Measurements from ENCODE around the gene S100A2.

Gene S100A2

GRCh38 chr1:153544453-153545066, 21.1 kb downstream of the S100A2 start:
- no peaks in the 10 kb centered on the region for H3K36me3 ChIP-seq (ENCODE audit: control insufficient read depth, insufficient read depth, low read length)
- no peak for TF ChIP-seq CTCF (IDR thresholded peaks at IDR 0.05)
- no peaks in the 10 kb centered on the region for H3K27me3 ChIP-seq (ENCODE audit: control insufficient read depth, insufficient read depth, low read length)
- peak overlapping the region; percentile 53 for H2AFZ ChIP-seq
- H3K4me1 ChIP-seq, result no peaks in the 10 kb centered on the region
- H3K9ac ChIP-seq, result no peak overlapping the region
- no peak overlapping the region for H3K27ac ChIP-seq
- no peak overlapping the region for H3K4me3 ChIP-seq (ENCODE audit: low read depth, low read length)
- no peaks in the 10 kb centered on the region for H3K9me3 ChIP-seq (ENCODE audit: control insufficient read depth, low read length)
- no peaks in the 10 kb centered on the region for H3K79me2 ChIP-seq
- no peak overlapping the region for H3K4me2 ChIP-seq (ENCODE audit: low read length)

GRCh38 chr1:153543736-153544135, 21.9 kb downstream of the S100A2 start:
- Histone ChIP-seq H3K4me2 (ENCODE audit: low read length) (no peak overlapping the region), H2AFZ (no peak overlapping the region), H3K27me3 (ENCODE audit: control insufficient read depth, insufficient read depth, low read length) (no peaks in the 10 kb centered on the region), H3K27ac (no peak overlapping the region), H3K4me1 (no peaks in the 10 kb centered on the region), H3K9ac (no peak overlapping the region), H3K4me3 (ENCODE audit: low read depth, low read length) (no peak overlapping the region), H3K79me2 (no peaks in the 10 kb centered on the region), H3K9me3 (ENCODE audit: control insufficient read depth, low read length) (no peaks in the 10 kb centered on the region), H3K36me3 (ENCODE audit: control insufficient read depth, insufficient read depth, low read length) (no peaks in the 10 kb centered on the region)
- no peak for TF ChIP-seq CTCF (IDR thresholded peaks at IDR 0.05)

- no peak for TF ChIP-seq CTCF (IDR thresholded peaks at IDR 0.05)
- no peak overlapping the region for H2AFZ ChIP-seq
- H3K79me2 ChIP-seq, result no peaks in the 10 kb centered on the region
- H3K27ac ChIP-seq, result no peak overlapping the region
- no peaks in the 10 kb centered on the region for H3K27me3 ChIP-seq (ENCODE audit: control insufficient read depth, insufficient read depth, low read length)
- H3K4me1 ChIP-seq, result no peaks in the 10 kb centered on the region
- H3K36me3 ChIP-seq (ENCODE audit: control insufficient read depth, insufficient read depth, low read length), result no peaks in the 10 kb centered on the region
- no peak overlapping the region for H3K4me2 ChIP-seq (ENCODE audit: low read length)
- no peaks in the 10 kb centered on the region for H3K9me3 ChIP-seq (ENCODE audit: control insufficient read depth, low read length)
- no peak overlapping the region for H3K9ac ChIP-seq
- no peak overlapping the region for H3K4me3 ChIP-seq (ENCODE audit: low read depth, low read length)
These were observed 22.5 kb downstream of the S100A2 start for GRCh38 chr1:153542956-153543711.

- no peak overlapping the region for H2AFZ ChIP-seq
- H3K4me3 ChIP-seq (ENCODE audit: low read depth, low read length), result no peak overlapping the region
- no peaks in the 10 kb centered on the region for H3K36me3 ChIP-seq (ENCODE audit: control insufficient read depth, insufficient read depth, low read length)
- H3K79me2 ChIP-seq, result no peaks in the 10 kb centered on the region
- no peaks in the 10 kb centered on the region for H3K27me3 ChIP-seq (ENCODE audit: control insufficient read depth, insufficient read depth, low read length)
- H3K4me1 ChIP-seq, result no peaks in the 10 kb centered on the region
- H3K27ac ChIP-seq, result no peak overlapping the region
- no peak overlapping the region for H3K9ac ChIP-seq
- no peak for TF ChIP-seq CTCF (IDR thresholded peaks at IDR 0.05)
- no peaks in the 10 kb centered on the region for H3K9me3 ChIP-seq (ENCODE audit: control insufficient read depth, low read length)
- no peak overlapping the region for H3K4me2 ChIP-seq (ENCODE audit: low read length)
These were observed 23.7 kb downstream of the S100A2 start for GRCh38 chr1:153541641-153542590.
